ENCODE results near the gene DPM2.

DPM2 gene

DNA sequence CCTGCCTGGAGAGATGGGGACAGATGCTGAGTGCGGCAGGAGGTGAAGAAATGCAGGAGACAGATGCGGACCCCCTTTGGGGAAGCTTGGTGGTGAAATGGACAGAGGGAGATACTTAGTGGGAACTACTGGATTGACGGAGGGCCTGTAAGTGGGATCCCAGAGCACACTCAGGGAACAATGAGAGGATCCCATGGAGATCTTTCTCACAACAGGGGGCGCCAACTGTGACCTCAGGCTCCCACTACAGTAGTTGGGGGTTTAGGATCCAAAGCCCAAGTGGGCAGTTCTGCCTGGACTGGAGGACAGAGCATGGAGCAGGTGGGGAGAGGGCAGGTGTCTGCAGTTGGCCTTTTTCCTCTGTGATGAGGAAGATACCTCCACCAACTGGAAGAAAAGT lies 3.4 kb downstream of the DPM2 start:
- no peak for DNase-seq

DNA sequence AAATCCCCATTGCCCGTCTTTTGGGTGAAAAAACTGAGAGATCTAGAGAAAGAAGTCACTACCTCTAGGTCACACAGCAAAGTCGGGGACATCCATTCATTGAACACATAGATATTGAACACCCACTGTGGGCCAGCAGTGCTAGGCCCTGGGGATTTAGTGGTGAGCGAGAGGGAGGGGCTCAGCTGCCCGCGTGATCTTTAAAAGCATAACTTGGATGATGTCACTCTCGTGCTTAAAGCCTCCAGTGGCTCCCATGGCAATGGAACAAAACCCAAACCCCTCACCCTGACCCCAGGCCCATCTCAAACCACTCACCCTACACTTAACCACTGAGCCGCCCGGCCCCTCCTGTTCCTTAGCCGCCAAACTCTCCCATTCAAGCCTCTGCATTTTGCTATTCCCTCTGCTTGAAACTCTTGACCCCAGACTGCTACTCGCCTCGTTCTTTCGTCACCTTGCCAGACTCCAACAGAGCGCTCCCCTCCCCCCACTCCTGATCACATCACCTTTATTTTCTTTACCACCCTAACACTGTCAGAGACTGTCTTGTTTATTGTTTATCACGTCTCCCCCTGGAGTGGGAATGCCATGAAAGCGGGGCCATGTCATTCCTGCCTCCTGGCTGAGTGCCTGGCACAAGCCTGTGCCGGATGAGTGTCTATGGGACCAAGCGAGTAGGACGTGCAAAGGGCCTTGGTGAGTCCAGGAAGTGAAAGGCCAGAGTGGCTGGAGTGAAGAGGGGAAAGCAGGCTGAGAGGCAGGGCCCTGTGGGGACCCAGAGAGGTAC lies 6.4 kb downstream of the DPM2 start:
- DNase-seq, result no peak

DNA sequence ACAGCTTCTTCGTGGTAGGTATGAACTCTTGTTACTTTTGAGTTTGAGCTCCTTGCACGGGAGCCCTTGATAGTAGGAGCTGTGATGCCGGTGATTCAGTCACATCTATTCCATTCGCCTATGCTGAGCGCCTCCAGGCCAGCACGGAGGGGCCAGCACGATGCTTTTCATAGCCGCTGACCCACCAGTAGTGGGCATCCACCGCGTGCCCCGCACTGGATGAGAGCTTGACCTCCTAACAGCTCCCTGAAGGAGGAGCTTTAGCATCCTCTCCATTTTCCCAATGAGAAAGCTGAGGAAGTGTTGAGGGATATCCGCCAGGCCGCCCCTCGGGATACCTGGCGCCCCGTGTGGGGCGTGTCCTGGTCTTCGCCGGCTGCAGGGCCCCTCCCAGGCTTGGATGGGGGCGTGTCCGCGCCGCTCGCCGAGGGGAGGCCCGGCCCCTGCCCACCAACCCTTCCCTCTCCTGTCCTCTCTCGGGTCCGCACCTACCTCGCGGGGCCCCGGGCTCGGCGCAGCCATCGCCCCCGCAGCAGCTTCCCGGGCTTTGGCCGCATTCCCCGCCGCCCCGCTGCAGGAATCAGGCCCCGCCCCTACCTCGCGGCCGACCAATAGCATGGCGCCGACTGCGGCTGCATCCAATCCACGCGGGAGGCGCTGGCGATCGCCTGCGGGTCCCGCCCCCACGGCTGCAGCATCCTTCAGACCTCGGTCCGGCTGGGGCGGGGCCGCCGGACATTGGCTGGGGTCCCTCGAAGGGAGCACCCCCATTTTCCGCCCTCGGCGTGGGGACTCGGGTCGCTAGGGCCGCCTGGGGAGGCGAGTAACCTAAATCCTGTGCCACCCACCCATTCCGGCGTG lies 7.2 kb downstream of the DPM2 start, which contains the start of gene PIP5KL1:
Gene PIP5KL1, minus strand, starts transcription at position 547 of the 861 bp plus-strand sequence. Its CDS starts 25 bp downstream, at position 522.
- peak in 1 of 2 donors; percentile 33 for DNase-seq

DNA sequence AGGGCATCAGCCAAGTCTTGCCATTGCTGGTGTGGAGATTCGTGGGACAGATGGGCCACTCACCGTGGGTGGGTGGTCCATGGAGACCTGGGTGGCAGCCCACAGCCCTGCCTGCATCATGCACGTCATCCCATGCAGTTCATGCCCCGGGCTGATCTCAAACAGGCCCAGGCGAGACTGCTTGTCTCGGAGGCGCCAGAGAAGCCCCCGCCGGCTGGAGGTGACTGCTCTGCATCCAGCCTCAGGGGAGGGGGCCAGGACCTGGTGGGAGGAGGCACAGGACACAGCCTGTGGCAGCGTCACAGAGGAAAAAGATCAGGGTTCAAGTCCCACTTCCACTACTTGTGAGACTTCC lies 8.1 kb downstream of the DPM2 start:
- DNase-seq, result no peak

DNA sequence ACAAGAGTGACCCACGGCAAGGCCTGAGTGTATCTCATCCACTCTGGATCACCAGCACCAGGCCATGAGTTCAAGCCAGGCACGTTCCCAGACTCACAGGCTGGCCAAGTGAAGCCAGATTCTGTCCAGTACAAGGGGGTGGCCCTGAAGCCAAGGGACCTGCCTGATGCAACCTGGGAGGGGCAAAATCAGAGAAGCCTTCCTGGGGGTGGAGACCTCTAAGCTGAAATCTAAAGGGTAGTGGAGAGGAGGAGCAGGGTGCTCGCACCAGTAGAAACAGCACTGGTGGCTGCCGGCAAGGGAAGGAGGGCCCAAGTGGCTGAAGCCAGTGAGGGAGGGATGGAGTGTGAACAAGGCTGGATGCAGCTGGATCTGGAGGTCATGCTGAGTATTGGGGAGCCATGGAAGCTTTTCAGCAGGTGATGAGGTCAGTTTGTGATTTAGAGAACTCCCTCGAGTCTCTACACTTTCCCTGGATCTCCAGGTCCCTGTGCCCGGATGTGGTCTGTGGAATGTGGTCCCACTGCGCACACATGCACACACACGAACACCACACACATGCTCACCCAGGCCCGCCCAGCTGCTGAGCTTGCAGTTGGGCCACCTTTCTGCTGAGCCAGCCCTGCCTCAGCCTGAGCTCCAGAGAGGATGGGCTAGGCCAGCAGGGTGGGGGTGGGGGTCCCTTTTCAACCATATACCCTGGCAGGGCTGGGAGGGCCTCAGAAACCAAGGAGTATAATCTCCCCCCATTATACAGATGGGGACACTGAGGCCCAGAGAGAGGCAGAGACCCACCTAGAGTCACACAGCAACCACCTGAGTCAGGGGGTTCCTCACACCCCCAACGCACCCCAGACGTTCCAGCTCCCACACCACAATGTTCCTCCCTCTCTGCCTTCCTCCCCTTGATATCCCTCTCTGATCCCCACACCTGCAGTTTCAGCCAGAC lies 8.7 kb downstream of the DPM2 start:
- DNase-seq, result no peak

DNA sequence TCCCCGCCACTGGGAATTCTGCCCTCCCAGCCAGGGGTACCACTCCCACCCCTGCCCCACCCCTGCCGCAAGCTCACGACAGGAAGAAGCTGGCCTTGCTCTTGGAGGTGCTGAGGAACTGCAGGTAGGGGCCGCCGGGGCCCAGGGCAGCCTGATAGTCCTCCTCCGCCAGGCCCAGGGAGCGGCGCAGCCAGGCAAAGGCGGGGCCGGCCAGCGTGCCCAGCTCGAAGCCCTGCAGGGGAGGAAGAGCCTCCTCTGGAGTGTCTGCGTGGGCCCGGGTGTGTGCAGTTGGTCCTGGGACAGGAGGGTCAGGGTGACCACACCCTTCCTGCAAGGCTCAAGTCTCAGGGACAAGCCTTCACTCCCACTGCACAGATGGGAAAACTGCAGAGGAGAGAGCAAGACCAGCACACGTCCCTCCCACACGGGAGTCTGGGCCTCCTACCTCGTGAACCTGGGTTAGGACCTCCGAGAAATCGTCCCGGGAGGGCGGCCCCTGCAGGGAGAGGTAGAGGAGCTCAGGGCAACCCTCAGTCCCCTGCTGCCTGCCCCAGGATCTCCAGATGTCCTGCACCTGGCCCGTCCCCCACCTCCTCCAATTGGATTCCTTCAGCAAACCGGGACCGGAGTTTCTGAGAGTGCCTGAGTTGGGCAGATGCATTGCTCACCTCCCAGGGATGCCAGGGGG lies 9.5 kb downstream of the DPM2 start:
- DNase-seq, result no peak

DNA sequence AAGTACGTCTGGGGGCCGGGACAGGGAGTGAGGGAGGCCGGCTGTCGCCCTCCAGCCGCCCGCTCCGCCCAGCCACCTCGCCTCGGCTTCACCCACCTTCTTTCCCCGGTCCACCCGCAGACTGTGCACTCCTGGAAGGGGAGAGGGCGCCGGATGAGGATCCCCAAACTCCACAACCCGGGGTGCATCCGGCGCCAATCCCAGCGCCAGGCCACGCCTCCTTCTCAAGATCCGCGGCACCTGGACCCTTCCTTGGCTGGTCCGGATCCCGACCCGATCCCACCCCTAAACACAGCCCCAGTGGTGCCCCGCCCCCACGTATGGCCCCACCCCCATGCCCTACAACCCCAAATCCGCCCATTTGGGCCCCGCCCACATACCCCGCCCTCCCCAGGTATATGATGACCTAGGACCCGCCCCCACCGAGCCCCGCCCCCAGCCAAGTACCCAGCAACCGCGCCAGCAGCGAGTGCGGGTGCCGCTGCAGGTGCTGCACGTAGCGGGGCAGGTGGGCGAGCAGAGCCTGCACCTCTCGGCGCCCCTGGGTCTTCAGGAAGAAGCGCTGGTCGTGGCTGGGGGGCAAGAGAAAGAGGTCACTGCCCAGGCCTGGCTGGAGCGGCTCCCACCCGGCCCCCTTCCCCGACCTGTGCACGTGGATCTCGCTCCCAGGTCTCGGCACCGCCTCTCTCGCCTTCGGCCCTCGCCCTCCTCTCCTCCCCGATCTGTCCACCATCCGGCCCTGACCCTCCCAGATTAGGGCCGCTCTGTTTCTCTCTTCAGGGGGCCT lies 10.3 kb downstream of the DPM2 start:
- no peak for DNase-seq

DNA sequence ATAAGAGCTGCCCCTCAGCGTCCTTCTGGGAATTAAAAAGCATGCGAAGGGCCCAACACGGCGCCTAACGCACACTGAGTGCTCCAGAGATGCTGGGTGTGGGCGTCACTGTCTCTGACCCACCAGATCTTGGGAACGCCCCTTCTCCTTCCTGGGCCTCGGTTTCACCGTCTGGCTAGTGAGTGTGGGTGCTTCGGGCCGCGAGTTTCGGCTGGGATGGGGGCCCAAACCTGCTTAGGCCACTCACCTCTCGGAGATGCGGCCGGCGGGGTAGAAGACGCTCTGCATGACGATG lies 10.8 kb downstream of the DPM2 start:
- DNase-seq, result no peak

DNA sequence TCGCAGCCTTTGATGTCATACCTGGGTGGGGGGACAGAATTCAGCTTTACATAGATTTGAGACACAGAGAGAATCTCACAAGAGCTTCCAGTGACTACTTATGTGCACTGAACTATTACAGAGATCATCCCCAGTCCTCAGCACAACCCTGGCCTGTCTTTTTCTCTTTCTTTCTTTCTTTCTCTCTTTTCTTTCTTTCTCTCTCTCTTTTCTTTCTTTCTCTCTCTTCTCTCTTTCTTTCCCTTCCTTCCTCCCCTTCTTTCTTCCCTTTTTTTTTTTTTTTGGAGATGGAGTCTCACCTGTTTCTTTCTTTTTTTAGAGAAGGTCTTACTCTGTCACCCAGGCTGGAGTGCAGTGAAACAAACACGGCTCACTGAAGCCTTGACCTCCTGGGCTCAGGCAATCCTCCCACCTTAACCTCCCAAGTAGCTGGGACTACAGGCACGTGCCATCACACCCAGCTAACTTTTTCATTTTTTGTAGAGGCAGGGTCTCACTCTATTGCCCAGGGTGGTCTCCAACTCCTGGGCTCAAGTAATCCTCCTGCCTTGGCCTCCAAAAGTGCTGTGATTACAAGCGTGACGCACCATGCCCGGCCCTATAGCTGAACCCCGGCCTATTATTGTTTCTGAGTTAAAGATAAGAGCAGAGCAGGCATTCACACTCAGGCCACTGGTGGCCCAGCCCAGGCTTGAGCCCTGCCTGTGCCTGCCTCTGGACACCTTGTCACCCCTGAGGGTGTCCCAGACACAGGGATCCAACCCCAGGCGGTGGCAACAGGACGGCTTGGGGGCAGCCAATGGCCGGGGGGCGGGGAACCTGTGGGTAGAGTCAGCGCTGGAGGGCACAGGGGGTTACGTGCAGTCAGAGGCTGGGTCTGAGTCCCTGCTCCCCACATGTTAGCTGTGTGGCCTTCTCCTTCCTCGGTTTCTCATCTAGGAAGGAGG lies 11.4 kb downstream of the DPM2 start:
- no peak for DNase-seq

DNA sequence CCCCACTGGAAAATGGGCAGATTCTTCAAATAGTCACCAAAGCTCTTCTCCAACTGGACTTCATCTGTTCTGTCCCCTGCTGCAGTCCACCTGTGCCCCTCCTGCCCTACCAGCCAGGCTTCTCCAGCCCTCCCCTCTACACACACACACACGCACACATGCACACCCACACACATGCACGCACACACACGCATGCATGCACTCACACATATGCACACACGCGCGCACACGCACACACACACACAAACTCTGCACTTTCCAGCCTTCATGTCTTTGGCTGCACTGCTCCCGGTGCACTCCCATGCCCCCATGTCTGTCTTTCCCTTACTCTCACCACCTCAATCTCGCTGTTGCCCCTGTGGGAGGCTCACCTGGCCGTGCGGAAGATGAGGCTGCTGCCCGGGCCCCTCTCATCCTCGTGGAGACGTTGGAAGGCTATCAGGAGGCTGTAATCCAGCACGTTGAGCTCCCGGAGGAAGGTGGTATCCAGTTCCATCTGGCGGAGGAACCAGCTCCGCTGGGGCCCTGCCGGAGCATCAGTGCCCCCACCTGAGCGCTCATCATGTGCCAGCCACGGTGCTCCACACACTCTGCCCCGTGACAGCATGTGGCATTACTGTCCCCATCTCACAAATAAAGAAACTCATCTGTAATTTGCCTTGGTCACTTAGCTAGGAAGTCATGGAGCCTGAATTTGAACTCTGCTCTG lies 12.8 kb downstream of the DPM2 start:
- DNase-seq, result no peak

DNA sequence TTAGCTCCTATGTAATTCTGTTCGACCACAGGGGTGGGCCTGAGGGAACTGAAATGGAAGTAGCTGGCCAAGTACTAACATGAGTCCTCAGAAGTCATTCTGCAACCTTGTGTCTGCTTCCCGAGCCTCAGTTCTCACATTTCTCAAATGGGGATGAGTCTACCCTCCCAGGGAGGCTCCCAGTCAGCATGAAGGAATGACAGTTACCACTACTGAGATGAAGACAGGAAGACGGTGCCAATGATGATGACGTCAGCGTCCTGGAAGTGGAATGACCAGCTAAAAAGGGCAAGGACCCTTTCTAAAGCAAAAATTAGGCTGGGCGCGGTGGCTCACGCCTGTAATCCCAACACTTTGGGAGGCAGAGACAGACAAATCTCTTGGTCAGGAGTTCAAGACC lies 13.9 kb downstream of the DPM2 start:
- no peak for DNase-seq

DNA sequence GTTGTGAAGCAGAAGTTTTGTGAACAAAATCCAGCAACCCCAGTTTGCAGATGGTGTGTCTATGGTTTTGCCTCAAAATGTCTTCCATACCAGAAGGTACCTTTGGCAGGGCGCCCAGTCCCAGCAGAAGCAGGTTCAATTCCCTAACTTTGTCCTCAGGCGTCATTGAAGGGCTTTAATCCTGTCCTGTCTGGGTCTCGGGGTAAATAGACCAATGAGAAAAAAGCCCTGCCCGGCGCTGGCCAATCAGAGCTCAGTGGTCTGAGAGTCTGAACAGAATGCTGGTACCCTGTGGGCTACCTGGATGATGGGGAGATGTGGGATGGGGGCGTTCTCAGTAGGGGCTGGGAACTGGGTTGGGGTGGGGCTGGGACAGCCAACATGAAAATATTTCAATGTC lies 14.6 kb downstream of the DPM2 start:
- DNase-seq, result no peak

DNA sequence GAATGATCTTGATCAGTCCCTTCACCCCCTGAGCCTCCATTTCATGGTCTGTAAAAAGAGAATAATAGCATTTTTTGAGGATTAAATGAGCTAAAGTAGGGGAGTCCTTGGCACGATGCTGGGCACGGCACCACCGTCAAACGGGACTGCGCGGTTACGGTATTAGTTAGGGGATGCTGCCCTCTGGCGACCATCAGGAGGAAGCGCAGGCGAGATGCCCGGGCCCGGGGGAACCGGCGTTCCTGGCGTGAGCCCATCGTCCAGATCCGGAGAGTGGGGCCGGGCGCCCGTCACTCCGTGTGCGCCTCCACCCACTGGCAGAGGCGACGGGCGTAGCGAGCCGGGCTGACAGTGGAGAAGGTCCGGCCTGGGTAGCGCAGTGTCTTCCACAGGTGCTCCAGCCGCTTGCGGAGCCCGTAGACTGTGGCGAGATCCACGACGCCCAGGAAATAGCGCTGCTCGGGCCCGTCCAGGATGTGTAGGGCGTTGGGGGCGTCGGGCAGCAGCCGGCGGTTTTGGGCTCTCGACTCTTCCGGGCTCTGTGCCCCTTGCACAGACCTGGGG lies 16.0 kb downstream of the DPM2 start:
- peak; percentile 21 to 52 for DNase-seq

DNA sequence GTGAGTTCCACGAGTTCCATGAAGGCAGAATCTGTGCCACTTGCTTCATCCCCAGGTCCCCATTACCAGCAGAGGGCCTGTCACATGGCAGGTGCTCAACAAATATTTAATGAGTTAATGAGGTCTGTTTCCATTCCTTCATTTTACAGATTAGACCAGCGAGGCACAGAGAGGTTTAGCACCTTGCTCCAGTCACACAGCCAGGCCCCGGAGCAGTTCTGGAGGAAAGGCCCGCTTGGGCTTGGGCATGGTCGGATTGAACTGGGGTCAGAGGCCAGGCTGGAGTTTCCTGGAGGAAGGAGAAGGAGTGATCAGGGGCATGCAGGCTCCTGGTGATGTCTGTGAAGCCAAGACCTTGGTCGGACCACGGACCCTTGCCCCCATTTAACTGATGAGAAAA lies 16.9 kb downstream of the DPM2 start:
- no peak for DNase-seq

DNA sequence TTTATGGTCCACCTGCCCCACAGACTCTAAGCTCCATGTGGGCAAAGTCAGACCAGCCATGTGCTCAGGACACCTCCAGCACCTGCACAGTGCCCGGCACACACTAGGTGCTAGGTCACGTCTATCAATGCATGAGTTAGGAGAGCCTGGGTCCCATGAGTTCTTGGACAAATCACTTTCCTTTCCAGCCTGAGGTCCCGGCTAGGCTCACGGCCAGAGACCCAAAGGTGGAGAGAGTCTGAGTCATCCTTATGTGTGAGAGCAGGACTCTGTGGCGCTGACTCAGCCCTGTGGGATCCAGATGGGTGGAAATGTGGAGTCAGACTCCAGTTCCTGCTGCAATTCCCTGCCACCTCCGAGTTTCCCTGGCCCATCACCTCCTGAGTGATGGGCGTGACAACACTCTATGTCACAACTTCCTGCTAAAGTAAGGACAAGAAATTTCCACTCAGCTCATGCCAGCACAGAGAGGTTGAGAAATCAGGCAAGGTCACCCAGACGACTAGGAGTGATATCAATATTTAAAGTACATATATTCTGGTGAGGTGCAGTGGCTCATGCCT lies 18.3 kb downstream of the DPM2 start:
- peak; percentile 10 to 64 for DNase-seq

DNA sequence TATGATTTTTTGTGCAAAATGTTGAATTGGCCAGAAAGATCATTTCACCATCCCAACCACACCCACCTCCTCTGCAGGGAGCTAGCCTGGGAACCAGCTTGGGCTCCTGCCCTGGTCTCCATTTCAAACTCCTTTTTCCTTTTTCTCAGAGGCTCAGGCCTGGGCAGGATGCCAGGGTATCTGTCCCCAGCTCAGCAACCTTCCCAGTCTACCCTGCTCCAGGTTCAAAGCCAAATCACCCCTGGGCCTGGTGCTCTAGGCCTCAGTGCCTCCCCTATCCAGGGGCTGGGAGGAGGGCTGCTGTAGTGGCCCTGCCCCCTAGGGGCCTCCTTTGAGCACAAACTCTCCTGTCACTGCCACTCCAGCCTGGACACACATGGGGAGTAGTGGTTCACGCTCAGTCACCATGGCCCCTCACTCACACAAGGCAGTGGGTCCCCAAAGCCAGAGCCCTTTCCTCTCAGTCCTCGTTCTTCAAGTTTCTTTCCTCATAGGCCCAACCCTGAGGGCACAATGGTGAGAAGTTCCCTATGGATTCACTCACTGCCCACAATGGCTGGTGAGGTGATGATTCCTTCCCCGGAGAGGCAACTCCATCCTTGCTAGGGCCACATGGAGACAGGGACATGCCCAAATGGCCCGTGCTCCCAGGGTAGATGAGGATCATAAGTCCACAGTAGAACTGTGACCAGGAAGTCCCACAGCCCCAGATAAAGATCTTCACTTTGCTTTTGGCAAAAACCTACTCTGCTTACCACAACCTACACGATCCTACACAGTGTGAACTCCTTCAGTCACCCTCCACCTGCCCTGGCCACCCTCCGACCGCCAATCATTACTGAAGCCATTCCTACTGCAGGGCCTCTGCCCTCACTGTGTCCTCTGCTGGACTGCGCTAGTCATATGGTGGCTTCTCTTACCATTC lies 19.2 kb downstream of the DPM2 start:
- no peak for DNase-seq

DNA sequence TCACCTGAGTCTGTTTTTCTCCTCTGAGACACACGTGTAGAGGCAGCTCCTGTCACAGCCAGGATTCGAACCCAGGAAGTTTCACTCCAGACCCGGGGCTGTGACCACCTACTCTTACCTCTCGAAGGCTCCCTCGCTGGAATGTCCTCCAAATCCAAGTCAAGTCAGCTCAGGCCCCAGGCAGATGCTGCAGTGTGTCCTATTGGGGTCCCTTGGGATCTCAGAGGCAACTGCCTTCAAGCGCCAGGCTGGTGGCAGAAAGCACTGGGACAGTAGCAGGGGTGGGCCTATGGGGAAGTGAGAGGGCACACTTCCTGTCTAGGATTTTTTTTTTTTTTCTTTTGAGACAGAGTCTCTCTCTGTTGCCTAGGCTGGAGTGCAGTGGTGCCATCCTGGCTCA lies 20.1 kb downstream of the DPM2 start:
- DNase-seq, result peak in 1 of 2 donors; percentile 11

All from bone marrow (tissue), 2 donors.